Activated T-helper 1 cell treated with anti-CD3 and anti-CD28 coated beads, Interleukin-12 subunit alpha, Interleukin-12 subunit beta, Interleukin-2, Interleukin-4 antibody, amounts not matched to agents 30 ng/mL and 10 ng/mL and 1 ng/mL, durations not matched to agents 14 hours and 24 hours and 36 hours (primary cell): ENCODE measurements around the gene CFL2. TPM values are rescaled to one million over a fixed set of nuclear protein-coding genes. Genes with fewer than 3 reads are reported as not detected.

Source experiments
- DNase-seq: peaks from one replicate; pipeline ENCODE4 v3.0.0; 2021; ENCODE audit warnings: low spot score
- H3K27ac Mint-ChIP-seq: one replicate; pipeline ENCODE4 v1.8.0; 2021; ENCODE audit warnings: mild to moderate bottlenecking, mixed read lengths
- H3K27me3 Mint-ChIP-seq: one replicate; pipeline ENCODE4 v1.8.0; 2022; ENCODE audit warnings: mild to moderate bottlenecking, moderate library complexity, mixed read lengths; ENCODE audit not compliant: insufficient read depth
- H3K36me3 Mint-ChIP-seq: one replicate; pipeline ENCODE4 v1.8.0; 2021; ENCODE audit warnings: low read depth, mixed read lengths
- H3K4me1 Mint-ChIP-seq: one replicate; pipeline ENCODE4 v1.8.0; 2021; ENCODE audit warnings: low read depth, mixed read lengths
- H3K4me3 Mint-ChIP-seq: one replicate; pipeline ENCODE4 v1.8.0; 2021; ENCODE audit warnings: mild to moderate bottlenecking, moderate library complexity, mixed read lengths
- H3K9me3 Mint-ChIP-seq: one replicate; pipeline ENCODE4 v1.8.0; 2021; ENCODE audit warnings: mixed read lengths
- intact Hi-C: fragments of 100-400 bp; cut with micrococcal nuclease; formaldehyde crosslinking; loops from one replicate; pipeline ENCODE4 v1.15.1; 2024
- total RNA-seq: library from RNA; stranded (reverse); gene quantifications from 2 replicates; pipeline ENCODE4 v1.2.3, GENCODE V29; 2022

Gene CFL2
- total RNA-seq, 1 donor from 2014 or later, result 9.2 TPM

- no peaks in the 10 kb centered on the region for H3K36me3 Mint-ChIP-seq
- intact Hi-C loops, result loop anchor here (1.0 kb wide), 1 partner anchor 51 kb away; no protein-coding TSS in a partner anchor
Observed at GRCh38 chr14:34722723-34723545, 8.5 kb upstream of the CFL2 start.

DNA sequence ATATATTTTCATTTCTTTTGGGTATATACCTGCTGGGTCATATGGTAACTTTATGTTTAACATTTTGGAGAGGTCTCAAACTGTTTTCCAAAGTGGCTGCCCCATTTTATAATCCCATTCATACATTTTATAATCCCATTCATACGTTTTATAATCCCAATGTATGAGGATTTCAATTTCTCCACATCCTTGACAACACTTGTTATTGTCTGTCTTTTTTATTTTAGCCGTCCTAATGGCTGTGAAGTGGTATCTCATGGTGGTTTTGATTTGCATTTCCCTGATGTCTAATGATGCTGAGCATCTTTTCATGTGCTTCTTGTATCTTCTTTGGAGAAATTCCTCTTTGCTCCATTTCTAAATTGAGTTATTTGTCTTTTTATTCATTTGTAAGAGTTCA is 6.7 kb upstream of the CFL2 start:
- intact Hi-C loops, result no loop called here
- no peak for DNase-seq
- Mint-ChIP-seq H3K4me1 (peaks cover 18% of the 10 kb centered on the region), H3K27me3 (peaks cover 30% of the 10 kb centered on the region), H3K4me3 (no peak overlapping the region), H3K9me3 (no peaks in the 10 kb centered on the region), H3K27ac (no peak overlapping the region), H3K36me3 (no peaks in the 10 kb centered on the region)

More at GRCh38 chr14:34722723-34723545, 8.5 kb upstream of the CFL2 start:
- DNase-seq, result peak; percentile 10
- peaks cover 10% of the 10 kb centered on the region for H3K4me1 Mint-ChIP-seq
- H3K9me3 Mint-ChIP-seq, result no peaks in the 10 kb centered on the region
- H3K27me3 Mint-ChIP-seq, result peaks cover 28% of the 10 kb centered on the region
- no peak overlapping the region for H3K4me3 Mint-ChIP-seq
- no peak overlapping the region for H3K27ac Mint-ChIP-seq

DNA sequence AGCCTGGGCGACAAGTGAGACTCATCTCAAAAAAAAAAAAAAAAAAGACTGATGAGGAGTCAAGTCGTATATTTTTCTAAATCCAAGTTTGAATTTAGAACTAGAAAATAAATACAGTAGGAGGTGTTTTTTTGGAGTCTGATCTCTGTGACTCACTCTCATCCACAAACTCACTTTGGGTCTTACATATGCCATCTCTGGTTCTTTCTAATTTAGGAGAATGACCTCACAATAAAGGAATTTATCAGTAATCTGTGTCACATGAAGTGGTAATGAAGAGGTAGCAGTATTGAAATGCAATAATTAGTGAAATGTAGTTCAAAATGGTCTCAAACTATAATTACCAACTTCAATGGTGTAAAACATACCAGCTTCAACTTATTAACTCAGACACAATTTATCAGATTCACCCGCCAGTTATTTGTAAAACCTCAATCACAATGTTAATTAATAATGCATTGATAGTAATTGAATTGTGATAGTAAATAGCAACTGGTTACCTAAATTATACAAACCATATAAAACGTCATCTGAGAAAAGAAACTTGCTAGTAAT is 4.4 kb upstream of the CFL2 start:
- Mint-ChIP-seq H3K4me3 (no peak overlapping the region), H3K4me1 (peaks cover 31% of the 10 kb centered on the region), H3K27me3 (peaks cover 29% of the 10 kb centered on the region), H3K36me3 (peaks cover 1% of the 10 kb centered on the region), H3K27ac (no peak overlapping the region), H3K9me3 (no peaks in the 10 kb centered on the region)
- intact Hi-C loops, result loop anchor here (10.0 kb wide), 1 partner anchor 596 kb away; no protein-coding TSS in a partner anchor
- DNase-seq, result no peak

DNA sequence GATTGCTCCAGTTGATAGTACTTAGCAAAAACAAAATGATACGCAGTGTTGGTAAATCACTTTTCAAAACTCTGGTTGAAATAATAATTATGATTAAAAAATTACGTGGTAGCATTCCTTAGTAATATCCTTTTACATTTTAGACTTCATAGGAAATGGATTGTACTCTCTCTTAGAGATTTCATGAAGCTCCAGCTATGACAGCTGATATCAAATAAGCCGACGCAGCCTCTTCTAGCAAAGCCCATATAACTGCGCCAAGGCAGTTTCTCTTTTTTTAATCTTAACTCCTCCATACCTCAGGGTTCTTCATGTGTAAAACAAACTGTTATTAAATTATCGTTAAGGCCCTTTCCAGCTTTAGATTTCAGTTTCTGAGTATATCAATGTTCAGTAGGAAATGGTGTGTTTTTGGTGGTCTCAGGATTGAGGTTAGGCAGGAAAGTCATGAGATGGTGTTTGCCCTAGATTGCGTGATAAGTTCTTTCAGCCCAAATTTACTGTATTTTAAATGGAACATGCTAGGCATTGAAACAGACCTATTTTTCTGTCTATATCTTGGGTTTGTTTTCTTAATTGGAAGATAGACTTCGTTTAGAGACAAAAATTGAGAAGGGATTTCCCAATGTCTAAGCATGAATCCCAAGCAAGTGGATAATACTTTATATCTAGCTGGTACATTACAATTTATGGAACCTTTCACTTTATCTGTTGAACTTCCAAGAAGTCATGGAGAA is 902 bp upstream of the CFL2 start:
- H3K36me3 Mint-ChIP-seq, result peaks cover 18% of the 10 kb centered on the region
- intact Hi-C loops, result loop anchor here (1.0 to 10.0 kb wide), 2 partner anchors 600 to 701 kb away; no protein-coding TSS in a partner anchor
- no peak for DNase-seq
- H3K27me3 Mint-ChIP-seq, result peaks cover 15% of the 10 kb centered on the region
- H3K4me3 Mint-ChIP-seq, result peak overlapping the region; percentile 84
- peak overlapping the region; percentile 72 for H3K27ac Mint-ChIP-seq
- peaks cover 33% of the 10 kb centered on the region for H3K4me1 Mint-ChIP-seq
- no peaks in the 10 kb centered on the region for H3K9me3 Mint-ChIP-seq

DNA sequence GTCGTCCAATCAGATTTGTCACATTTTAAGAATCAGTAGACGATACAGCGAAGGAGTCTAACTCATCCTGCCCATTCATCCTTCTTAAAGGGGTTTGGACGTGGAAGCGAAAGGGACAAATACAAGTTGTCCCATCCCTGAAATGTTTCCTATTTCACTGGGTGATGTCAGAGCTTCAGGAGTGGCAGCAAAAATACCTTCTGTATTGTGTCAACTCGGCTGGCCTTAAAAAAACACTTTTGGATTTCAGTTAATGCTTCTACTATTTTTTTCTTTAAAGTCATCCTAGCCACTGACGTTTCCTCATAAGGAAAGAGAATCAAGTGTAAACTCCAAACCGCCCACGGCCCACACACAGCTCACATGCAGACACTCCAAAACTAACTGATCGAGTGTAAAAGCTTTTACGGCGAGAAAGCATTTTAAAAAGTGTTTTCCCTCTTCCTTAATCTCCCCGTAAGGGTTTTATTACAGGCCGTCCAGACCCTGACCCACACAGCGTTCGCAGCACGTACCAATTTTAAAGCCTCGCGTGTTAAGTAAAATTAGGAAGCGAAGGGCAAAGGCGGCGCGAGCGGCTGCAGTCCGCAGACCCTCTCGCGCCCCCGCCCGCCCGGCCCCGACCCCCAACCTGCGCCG is 593 bp downstream of the CFL2 start:
- peak overlapping the region; percentile 95 for H3K27ac Mint-ChIP-seq
- H3K36me3 Mint-ChIP-seq, result peaks cover 18% of the 10 kb centered on the region
- no peaks in the 10 kb centered on the region for H3K9me3 Mint-ChIP-seq
- H3K4me1 Mint-ChIP-seq, result peaks cover 33% of the 10 kb centered on the region
- no peak for DNase-seq
- intact Hi-C loops, result loop anchor here (1.0 to 10.0 kb wide), 5 partner anchors 83 to 601 kb away; partner anchors contain the start of genes FAM177A1, SNX6 and SRP54
- H3K27me3 Mint-ChIP-seq, result peaks cover 9% of the 10 kb centered on the region
- peak overlapping the region; percentile 95 for H3K4me3 Mint-ChIP-seq

- peak overlapping the region; percentile 95 for H3K27ac Mint-ChIP-seq
- H3K27me3 Mint-ChIP-seq, result peaks cover 9% of the 10 kb centered on the region
- H3K9me3 Mint-ChIP-seq, result no peaks in the 10 kb centered on the region
- no peak for DNase-seq
- intact Hi-C loops, result loop anchor here (5.0 to 10.0 kb wide), 2 partner anchors 334 to 602 kb away; partner anchors contain the start of gene FAM177A1
- peaks cover 18% of the 10 kb centered on the region for H3K36me3 Mint-ChIP-seq
- peak overlapping the region; percentile 95 for H3K4me3 Mint-ChIP-seq
- peaks cover 33% of the 10 kb centered on the region for H3K4me1 Mint-ChIP-seq
Observed at GRCh38 chr14:34713122-34713680, 1.2 kb downstream of the CFL2 start.

- no peak overlapping the region for H3K27ac Mint-ChIP-seq
- peaks cover 2% of the 10 kb centered on the region for H3K27me3 Mint-ChIP-seq
- DNase-seq, result no peak
- intact Hi-C loops, result loop anchor here (5.0 to 10.0 kb wide), 2 partner anchors 335 to 603 kb away; partner anchors contain the start of gene FAM177A1
- no peaks in the 10 kb centered on the region for H3K9me3 Mint-ChIP-seq
- H3K36me3 Mint-ChIP-seq, result peaks cover 18% of the 10 kb centered on the region
- H3K4me3 Mint-ChIP-seq, result no peak overlapping the region
- H3K4me1 Mint-ChIP-seq, result peaks cover 23% of the 10 kb centered on the region
Observed at GRCh38 chr14:34711796-34712712, 2.3 kb downstream of the CFL2 start.

DNA sequence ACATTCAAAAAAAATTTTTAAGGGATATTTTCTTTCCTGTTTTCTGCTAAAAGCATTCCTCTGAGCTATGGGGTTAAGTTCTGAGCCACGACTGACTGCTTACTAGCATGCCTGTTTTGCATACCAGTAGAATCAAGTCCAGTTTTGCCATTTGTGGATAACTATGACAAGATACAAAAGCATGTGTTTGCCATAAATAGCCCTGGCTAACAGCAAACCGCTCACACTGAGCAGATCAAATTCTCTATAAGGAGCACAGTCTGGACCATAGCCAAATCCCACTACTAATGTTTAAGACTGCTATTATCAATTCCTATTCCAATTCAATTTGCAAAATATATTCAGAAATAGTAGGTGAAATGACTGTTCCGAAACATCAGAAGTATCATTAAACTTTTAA is 3.2 kb downstream of the CFL2 start:
- peaks cover 18% of the 10 kb centered on the region for H3K36me3 Mint-ChIP-seq
- H3K9me3 Mint-ChIP-seq, result no peaks in the 10 kb centered on the region
- no peak overlapping the region for H3K27ac Mint-ChIP-seq
- DNase-seq, result no peak
- intact Hi-C loops, result loop anchor here (5.0 to 10.0 kb wide), 2 partner anchors 336 to 604 kb away; partner anchors contain the start of gene FAM177A1
- peaks cover 23% of the 10 kb centered on the region for H3K4me1 Mint-ChIP-seq
- H3K4me3 Mint-ChIP-seq, result no peak overlapping the region
- H3K27me3 Mint-ChIP-seq, result peaks cover 2% of the 10 kb centered on the region

DNA sequence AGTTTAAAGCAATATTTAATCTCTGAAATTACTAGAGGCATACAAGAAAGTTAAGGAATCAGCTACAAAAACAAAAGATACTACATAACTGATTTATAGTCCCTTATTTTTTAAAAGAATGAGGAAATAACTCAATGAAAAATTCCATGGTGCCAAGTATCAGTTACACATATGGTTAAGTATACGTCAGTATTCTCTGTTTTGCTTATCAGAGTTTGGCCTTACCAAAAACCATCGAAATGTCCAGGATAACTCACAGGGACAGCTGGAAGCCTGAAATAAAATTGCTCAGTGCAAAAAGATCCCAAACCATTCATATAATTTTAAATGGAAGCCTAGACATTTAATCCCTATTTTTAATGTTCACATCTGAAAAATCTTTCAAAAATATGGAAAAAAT is 3.6 kb downstream of the CFL2 start:
- H3K27ac Mint-ChIP-seq, result no peak overlapping the region
- no peak for DNase-seq
- H3K27me3 Mint-ChIP-seq, result peaks cover 2% of the 10 kb centered on the region
- peaks cover 18% of the 10 kb centered on the region for H3K36me3 Mint-ChIP-seq
- intact Hi-C loops, result loop anchor here (5.0 to 10.0 kb wide), 2 partner anchors 337 to 604 kb away; partner anchors contain the start of gene FAM177A1
- no peaks in the 10 kb centered on the region for H3K9me3 Mint-ChIP-seq
- no peak overlapping the region for H3K4me3 Mint-ChIP-seq
- H3K4me1 Mint-ChIP-seq, result peaks cover 21% of the 10 kb centered on the region

DNA sequence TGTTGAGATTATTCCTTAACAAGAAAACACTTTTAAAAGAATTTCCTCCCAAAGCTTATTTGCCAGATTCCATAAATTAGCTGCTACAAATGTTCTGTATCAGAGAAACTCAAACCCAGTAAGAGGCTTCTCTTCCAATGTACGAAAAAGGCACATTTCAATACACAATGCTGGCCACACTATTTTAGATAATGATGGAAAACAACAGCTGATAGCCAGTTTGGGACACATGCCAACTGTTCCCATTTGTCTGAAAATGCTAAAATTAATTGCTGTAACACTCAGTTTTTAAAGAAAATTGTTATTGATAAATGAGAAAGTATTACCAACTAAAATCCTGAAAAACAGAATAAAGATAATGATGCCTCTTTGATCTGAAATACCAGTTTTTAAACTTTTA is 4.4 kb downstream of the CFL2 start:
- H3K4me3 Mint-ChIP-seq, result no peak overlapping the region
- no peak overlapping the region for H3K27ac Mint-ChIP-seq
- intact Hi-C loops, result loop anchor here (5.0 to 10.0 kb wide), 2 partner anchors 337 to 605 kb away; partner anchors contain the start of gene FAM177A1

GRCh38 chr14:34707722-34708121 is 6.7 kb downstream of the CFL2 start:
- no peak overlapping the region for H3K27ac Mint-ChIP-seq
- no peak for DNase-seq
- no peak overlapping the region for H3K4me3 Mint-ChIP-seq
- intact Hi-C loops, result no loop called here
- H3K27me3 Mint-ChIP-seq, result peaks cover 2% of the 10 kb centered on the region
- H3K36me3 Mint-ChIP-seq, result peaks cover 7% of the 10 kb centered on the region
- H3K9me3 Mint-ChIP-seq, result no peaks in the 10 kb centered on the region
- no peaks in the 10 kb centered on the region for H3K4me1 Mint-ChIP-seq

More for the DNA sequence above, 4.4 kb downstream of the CFL2 start:
- Mint-ChIP-seq H3K36me3 (peaks cover 18% of the 10 kb centered on the region), H3K27me3 (peaks cover 2% of the 10 kb centered on the region), H3K4me1 (peaks cover 14% of the 10 kb centered on the region), H3K9me3 (no peaks in the 10 kb centered on the region)
- no peak for DNase-seq
